Duodenal mucosa (tissue), 2 donors: ENCODE data around the gene RHEX.

Experiments used
- H3K27ac ChIP-seq: one replicate; pipeline ENCODE4 v1.7.0; 2013; ENCODE audit warnings: low read depth, low read length
- H3K27me3 ChIP-seq, 2 donors: one replicate each; pipeline ENCODE4 v1.7.0; 2013; ENCODE audit warnings: low read length in 2 of 2, control low read depth in 1 of 2; ENCODE audit not compliant: insufficient read depth in 2 of 2, control insufficient read depth in 1 of 2
- H3K36me3 ChIP-seq, 2 donors: one replicate each; pipeline ENCODE4 v1.7.0; 2013; ENCODE audit warnings: low read length in 2 of 2, control low read depth in 1 of 2; ENCODE audit not compliant: insufficient read depth in 2 of 2, control insufficient read depth in 1 of 2
- H3K4me1 ChIP-seq, 2 donors: one replicate each; pipeline ENCODE4 v1.7.0; 2013; ENCODE audit warnings: low read length in 2 of 2, control low read depth in 1 of 2; ENCODE audit not compliant: insufficient read depth in 2 of 2, control insufficient read depth in 1 of 2
- H3K4me3 ChIP-seq, 2 donors: one replicate each; pipeline ENCODE4 v1.7.0; 2013; ENCODE audit warnings: low read length in 2 of 2, low read depth in 1 of 2
- H3K9ac ChIP-seq, 2 donors: one replicate each; pipeline ENCODE4 v1.7.0; 2013; ENCODE audit warnings: low read length in 2 of 2, low read depth in 1 of 2
- H3K9me3 ChIP-seq, 2 donors: one replicate each; pipeline ENCODE4 v1.7.0; 2013; ENCODE audit warnings: low read length in 2 of 2, control low read depth in 1 of 2; ENCODE audit not compliant: control insufficient read depth in 1 of 2

RHEX gene

DNA sequence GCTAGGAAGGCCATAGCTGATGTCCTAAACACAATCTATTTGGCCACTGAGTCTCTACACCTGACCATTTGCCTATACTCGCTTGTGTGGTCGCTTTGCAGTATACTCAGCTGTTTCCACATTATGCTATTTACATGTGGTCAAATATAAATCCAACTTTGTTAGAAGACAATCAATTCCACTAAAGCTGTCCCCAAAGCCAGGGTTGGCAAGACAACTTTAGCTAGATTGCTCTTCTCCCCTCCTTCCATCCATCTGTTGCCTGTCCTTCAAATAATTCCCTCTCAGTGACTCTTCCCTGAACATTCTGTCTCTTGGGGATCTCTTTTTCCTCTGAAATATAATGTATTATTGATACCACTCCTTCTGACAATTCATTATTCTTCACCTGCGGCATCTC lies 34.1 kb downstream of the RHEX start:
- H3K27me3 ChIP-seq, result no peaks in the 10 kb centered on the region
- no peak overlapping the region for H3K9ac ChIP-seq
- H3K4me1 ChIP-seq, result no peaks in the 10 kb centered on the region
- H3K4me3 ChIP-seq, result no peak overlapping the region
- no peaks in the 10 kb centered on the region for H3K36me3 ChIP-seq
- H3K9me3 ChIP-seq, result no peaks in the 10 kb centered on the region
- no peak overlapping the region for H3K27ac ChIP-seq

DNA sequence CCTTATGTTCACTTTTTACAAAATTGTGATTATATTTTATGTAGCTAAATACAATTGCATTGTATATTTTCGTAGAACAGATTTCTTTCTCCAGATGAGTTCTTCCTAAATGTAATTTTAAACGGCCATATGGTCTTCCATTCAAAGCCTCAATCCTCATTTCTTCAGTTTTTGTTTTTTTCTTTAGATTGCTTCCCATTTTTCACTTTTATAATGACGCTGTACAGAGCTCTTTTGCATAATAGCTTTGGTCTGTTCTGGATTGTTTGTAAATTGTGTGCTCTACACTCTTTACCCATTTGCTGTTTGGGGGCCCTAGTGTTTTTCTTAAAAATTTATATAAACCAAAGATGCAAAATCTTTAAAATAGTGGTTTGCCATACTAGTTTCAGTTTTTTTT lies 36.4 kb downstream of the RHEX start:
- Histone ChIP-seq H3K27me3 (no peaks in the 10 kb centered on the region), H3K27ac (no peak overlapping the region), H3K9ac (no peak overlapping the region), H3K4me3 (no peak overlapping the region), H3K9me3 (no peaks in the 10 kb centered on the region), H3K36me3 (no peaks in the 10 kb centered on the region), H3K4me1 (no peaks in the 10 kb centered on the region)

GRCh38 chr1:206094024-206094423 lies 41.1 kb downstream of the RHEX start:
- Histone ChIP-seq H3K36me3 (no peaks in the 10 kb centered on the region), H3K27ac (no peak overlapping the region), H3K4me1 (no peaks in the 10 kb centered on the region), H3K27me3 (no peaks in the 10 kb centered on the region), H3K4me3 (no peak overlapping the region), H3K9me3 (no peaks in the 10 kb centered on the region), H3K9ac (no peak overlapping the region)

GRCh38 chr1:206097381-206097780 lies 44.4 kb downstream of the RHEX start:
- H3K4me3 ChIP-seq, result no peak overlapping the region
- H3K4me1 ChIP-seq, result no peaks in the 10 kb centered on the region
- no peak overlapping the region for H3K27ac ChIP-seq
- no peaks in the 10 kb centered on the region for H3K27me3 ChIP-seq
- no peaks in the 10 kb centered on the region for H3K36me3 ChIP-seq
- H3K9me3 ChIP-seq, result no peaks in the 10 kb centered on the region
- H3K9ac ChIP-seq, result no peak overlapping the region

- Histone ChIP-seq H3K9ac (no peak overlapping the region), H3K4me1 (no peaks in the 10 kb centered on the region), H3K4me3 (no peak overlapping the region), H3K27me3 (no peaks in the 10 kb centered on the region), H3K36me3 (no peaks in the 10 kb centered on the region), H3K9me3 (no peaks in the 10 kb centered on the region), H3K27ac (no peak overlapping the region)
Measured at GRCh38 chr1:206098242-206098919, 45.4 kb downstream of the RHEX start.

- no peaks in the 10 kb centered on the region for H3K4me1 ChIP-seq
- no peaks in the 10 kb centered on the region for H3K9me3 ChIP-seq
- no peaks in the 10 kb centered on the region for H3K27me3 ChIP-seq
- H3K36me3 ChIP-seq, result no peaks in the 10 kb centered on the region
- no peak overlapping the region for H3K9ac ChIP-seq
- no peak overlapping the region for H3K4me3 ChIP-seq
- H3K27ac ChIP-seq, result no peak overlapping the region
Measured at GRCh38 chr1:206100226-206100815, 47.3 kb downstream of the RHEX start.

DNA sequence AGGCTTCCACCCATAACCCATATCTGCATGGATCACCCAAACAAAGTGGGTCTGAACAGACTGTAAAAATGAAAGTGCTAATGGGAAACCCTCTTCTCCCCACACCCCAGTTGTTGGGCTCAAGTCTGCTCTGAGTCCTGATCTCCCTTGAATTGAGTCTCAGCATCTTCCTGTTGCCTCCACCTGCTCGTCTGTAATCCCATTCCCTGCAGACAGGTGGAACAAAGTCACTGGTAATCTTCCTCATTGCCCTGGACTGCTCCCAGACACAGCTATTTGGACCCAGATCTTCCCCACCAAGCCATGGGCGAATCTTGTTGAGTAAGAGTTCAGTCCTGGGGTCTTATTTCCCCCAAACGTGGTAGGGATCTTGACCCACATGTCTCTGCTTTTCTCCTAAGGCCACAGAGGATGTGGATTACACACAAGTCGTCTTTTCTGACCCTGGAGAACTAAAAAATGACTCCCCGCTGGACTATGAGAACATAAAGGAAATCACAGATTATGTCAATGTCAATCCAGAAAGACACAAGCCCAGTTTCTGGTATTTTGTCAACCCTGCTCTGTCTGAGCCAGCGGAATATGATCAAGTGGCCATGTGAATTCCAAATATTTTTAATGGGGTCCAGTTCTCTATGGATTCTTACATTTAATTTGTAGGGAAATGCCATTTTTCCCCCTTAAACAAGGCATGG lies 48.5 kb downstream of the RHEX start:
- H3K4me1 ChIP-seq, result no peaks in the 10 kb centered on the region
- H3K9ac ChIP-seq, result no peak overlapping the region
- H3K27ac ChIP-seq, result no peak overlapping the region
- H3K4me3 ChIP-seq, result no peak overlapping the region
- H3K36me3 ChIP-seq, result no peaks in the 10 kb centered on the region
- no peaks in the 10 kb centered on the region for H3K9me3 ChIP-seq
- no peaks in the 10 kb centered on the region for H3K27me3 ChIP-seq

DNA sequence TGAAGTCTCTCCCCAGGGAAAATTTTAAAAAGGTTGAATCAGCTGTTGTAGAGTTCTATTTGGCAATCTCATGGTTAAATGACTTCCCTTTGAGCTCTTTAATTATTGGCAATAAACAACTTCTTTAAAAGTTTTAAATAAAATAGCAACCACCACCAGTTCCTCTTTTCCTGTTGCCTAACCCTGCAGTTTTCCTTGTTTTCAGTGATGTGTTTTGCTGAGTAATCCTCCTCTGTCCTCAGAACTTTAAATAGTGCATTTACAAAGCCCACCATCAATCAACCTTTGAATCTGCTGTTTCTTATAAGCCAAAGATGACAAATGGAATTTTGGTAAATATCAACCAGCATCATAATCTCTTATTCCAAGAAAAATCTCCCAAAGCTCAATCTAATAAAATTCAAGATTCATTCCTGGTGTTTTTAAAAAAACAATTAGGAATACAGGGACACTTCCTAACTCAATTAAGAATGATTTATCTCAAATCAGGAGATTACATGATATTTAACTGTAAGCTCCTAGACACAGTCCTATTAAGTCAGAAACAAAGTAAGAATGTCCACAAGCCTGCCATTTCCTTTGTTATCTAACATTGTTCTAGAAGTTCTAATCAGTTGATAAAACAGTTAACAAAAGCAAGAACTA lies 49.4 kb downstream of the RHEX start:
- H3K9me3 ChIP-seq, result no peaks in the 10 kb centered on the region
- no peak overlapping the region for H3K9ac ChIP-seq
- no peak overlapping the region for H3K4me3 ChIP-seq
- H3K27ac ChIP-seq, result no peak overlapping the region
- H3K4me1 ChIP-seq, result no peaks in the 10 kb centered on the region
- H3K27me3 ChIP-seq, result no peaks in the 10 kb centered on the region
- no peaks in the 10 kb centered on the region for H3K36me3 ChIP-seq

DNA sequence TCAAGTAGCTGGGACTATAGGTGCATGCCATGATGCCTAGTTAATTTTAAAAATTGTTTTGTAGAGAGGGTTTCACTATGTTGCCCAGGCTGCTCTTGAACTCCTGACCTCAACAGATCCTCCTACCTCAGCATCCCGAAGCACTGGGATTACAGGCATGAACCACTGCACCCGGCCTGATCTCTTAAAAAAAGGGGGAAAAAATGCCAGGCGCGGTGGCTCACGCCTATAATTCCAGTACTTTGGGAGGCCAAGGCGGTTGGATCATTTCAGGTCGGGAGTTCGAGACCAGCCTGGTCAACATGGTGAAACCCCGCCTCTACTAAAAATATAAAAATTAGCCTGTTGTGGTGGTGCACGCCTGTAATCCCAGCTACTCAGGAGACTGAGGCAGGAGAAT lies 51.0 kb downstream of the RHEX start:
- Histone ChIP-seq H3K4me3 (no peak overlapping the region), H3K4me1 (no peaks in the 10 kb centered on the region), H3K36me3 (no peaks in the 10 kb centered on the region), H3K9me3 (no peaks in the 10 kb centered on the region), H3K9ac (no peak overlapping the region), H3K27ac (no peak overlapping the region), H3K27me3 (no peaks in the 10 kb centered on the region)

GRCh38 chr1:206105464-206105995 lies 52.6 kb downstream of the RHEX start:
- Histone ChIP-seq H3K4me3 (no peak overlapping the region), H3K27ac (no peak overlapping the region), H3K9me3 (no peaks in the 10 kb centered on the region), H3K36me3 (no peaks in the 10 kb centered on the region), H3K4me1 (no peaks in the 10 kb centered on the region), H3K9ac (no peak overlapping the region), H3K27me3 (no peaks in the 10 kb centered on the region)
